GM12865 (cell line): ENCODE measurements around the gene COL23A1.

ENCODE experiments used
- DNase-seq: peaks from one replicate; pipeline ENCODE4 v3.0.0; 2010; ENCODE audit warnings: low read depth
- H3K4me3 ChIP-seq: 2 replicates; pipeline ENCODE4 v1.5.1; 2011; ENCODE audit warnings: mild to moderate bottlenecking, low read depth, low read length, control low read depth
- CTCF ChIP-seq: IDR thresholded peaks from 2 replicates; pipeline ENCODE4 v1.5.1; 2011; ENCODE audit warnings: low read length, control low read depth, low read depth, inconsistent platforms; ENCODE audit not compliant: insufficient read depth; ENCODE audit errors: missing control alignments

COL23A1 gene

GRCh38 chr5:178496642-178497041 lies 93.6 kb downstream of the COL23A1 start:
- no peak for TF ChIP-seq CTCF
- H3K4me3 ChIP-seq = no peak overlapping the region
- no peak for DNase-seq

- TF ChIP-seq CTCF = no peak
- no peak for DNase-seq
- no peak overlapping the region for H3K4me3 ChIP-seq
Observed at GRCh38 chr5:178496214-178496613, 94.0 kb downstream of the COL23A1 start.

- no peak for TF ChIP-seq CTCF
- DNase-seq = no peak
- no peak overlapping the region for H3K4me3 ChIP-seq
Observed at GRCh38 chr5:178495706-178496105, 94.5 kb downstream of the COL23A1 start.

- no peak overlapping the region for H3K4me3 ChIP-seq
- DNase-seq = no peak
- no peak for TF ChIP-seq CTCF
Observed at GRCh38 chr5:178492278-178492677, 97.9 kb downstream of the COL23A1 start.

GRCh38 chr5:178490935-178491652 lies 99.1 kb downstream of the COL23A1 start:
- no peak for TF ChIP-seq CTCF
- H3K4me3 ChIP-seq = no peak overlapping the region
- DNase-seq = no peak

GRCh38 chr5:178489271-178489976 lies 100.8 kb downstream of the COL23A1 start:
- no peak for TF ChIP-seq CTCF
- no peak for DNase-seq
- no peak overlapping the region for H3K4me3 ChIP-seq
